ENCODE results near the gene LBHD1.
"Not testable (repeated sequence)": the region's sequence is repeated elsewhere in the genome, so short reads cannot be mapped to it uniquely, and the experiment has no call there.

The LBHD1 gene

GRCh38 chr11:62693624-62694023, 21.6 kb upstream of the LBHD1 start:
- DNase-seq: not testable (repeated sequence)

DNA sequence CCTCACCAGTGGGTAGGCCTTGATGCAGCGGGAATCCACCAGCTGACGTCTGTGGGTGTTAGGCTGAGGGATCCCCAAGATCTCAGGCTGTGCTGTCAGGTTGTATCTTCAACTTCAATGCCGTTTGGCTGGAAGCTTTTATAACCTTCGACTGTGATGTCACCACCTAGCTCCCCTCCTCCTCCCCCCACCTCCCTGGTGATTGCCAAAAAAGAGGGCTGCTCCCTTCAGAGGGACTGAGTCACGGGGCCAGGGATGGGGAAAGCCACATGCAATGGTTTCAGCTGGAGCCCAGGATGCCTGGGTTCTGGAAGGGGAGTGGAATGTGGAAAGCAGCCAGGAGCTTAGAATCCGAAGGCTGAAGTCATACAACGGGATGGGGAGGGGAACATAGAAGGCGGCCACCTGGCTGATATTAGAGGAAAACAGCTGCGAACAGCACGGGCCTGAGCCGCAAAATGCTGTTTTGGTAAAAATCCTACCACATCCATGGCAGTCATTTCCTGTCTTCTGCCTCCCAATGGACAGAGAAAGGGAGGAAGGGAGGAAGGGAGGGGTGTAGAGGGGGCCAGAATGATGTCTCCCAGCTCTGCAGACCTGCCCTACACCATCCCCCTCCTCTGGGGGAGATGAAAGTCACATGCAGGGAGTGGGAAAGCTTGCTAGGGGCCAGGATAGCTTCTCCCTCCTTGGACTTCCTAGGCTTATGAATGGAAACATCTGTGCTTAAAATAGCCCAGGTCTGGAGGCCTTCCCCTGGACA, 17.5 kb upstream of the LBHD1 start, which contains the start of gene LRRN4CL:
TSS of gene LRRN4CL (minus strand) at position 110 of the 763 bp plus-strand sequence. CDS start 1,022 bp downstream, outside the sequence.
- no peak for DNase-seq

DNA sequence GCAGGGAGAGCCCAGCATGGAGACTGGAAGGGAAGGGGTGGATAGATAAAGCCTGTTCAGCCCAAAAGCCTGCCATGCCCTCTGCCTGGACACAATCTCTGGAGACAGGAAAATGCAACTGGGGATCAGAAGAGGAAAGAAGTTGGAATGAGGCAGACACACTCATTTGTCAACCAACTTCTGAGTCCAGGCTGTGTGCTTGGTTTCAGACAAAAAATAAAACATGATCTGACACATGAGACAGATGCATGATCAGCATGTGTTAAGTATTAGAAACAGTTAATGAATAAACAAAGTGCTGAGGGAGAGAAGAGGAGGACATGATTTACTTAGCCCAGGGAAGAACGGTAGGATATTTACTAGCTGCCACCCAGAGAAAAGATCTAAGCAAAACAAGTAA, 16.4 kb upstream of the LBHD1 start:
- no peak for DNase-seq

- DNase-seq: no peak
These were observed 15.7 kb upstream of the LBHD1 start for GRCh38 chr11:62687508-62688396.

DNA sequence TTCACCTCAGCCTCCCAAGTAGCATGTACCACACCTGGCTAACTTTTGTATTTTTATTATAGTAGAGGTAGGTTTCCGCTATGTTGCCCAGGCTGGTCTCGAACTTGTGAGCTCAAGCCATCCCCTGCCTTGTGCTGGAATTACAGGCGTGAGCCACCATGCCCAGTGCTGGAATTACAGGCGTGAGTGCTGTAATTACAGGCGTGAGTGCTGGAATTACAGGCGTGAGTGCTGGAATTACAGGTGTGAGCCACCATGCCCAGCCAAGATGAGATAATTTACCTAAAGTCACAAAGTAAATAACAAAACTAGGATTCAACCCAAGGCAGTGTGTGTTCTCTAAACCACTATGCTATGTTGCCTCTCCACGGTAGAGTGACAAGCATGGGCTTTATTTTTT, 10.5 kb upstream of the LBHD1 start:
- DNase-seq: no peak

- DNase-seq: peak; percentile 4
These were observed 8.8 kb upstream of the LBHD1 start for GRCh38 chr11:62680825-62681240.

DNA sequence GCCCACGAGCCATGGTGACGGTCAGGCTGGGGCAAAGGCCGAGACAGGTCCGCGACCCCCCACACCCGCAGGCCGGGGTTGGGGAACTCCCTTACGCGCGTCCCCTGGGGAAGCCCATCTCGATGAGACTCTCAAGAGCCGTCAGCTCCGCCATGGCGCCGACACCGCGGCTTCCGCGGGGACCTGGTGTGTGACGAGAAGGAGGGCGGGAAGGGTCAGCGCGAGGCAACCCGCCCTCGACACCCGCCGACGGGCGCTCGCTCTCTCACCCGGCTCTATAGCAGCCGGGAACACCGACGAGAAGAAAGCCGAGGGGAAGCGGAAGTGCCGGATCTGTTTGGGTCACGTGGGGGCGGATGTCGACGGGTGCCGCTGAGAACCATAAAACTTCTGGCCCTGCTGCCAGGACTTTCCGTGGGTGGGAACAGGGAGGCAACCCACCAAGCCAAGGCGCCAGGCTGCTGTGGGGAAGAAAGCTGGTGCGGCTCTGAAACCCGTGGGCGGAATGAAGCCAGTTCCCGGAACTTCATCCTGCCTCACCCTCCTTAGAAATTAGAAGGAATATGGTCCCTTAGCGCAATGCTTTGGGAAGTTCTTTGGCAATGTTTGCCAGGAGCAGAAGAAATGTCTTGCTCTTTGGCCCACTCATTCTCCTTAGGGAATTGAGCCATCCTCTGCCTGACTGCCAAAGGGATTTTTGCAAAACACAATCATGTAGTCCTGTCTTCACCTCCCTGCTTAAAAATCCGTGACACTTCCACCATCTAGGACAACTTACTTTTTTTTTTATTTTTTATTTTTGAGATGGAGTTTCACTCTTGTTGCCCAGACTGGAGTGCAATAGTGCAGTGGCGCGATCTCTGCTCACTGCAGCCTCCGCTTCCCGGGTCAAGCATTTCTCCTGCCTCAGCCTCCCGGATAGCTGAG, 7.0 kb upstream of the LBHD1 start, which contains the start of gene UBXN1:
TSS of gene UBXN1 (minus strand) at position 304 of the 927 bp plus-strand sequence. CDS start at position 154, 150 bp downstream.
- DNase-seq: peak; percentile 74

- DNase-seq: no peak
These were observed 6.3 kb upstream of the LBHD1 start for GRCh38 chr11:62678433-62678769.

DNA sequence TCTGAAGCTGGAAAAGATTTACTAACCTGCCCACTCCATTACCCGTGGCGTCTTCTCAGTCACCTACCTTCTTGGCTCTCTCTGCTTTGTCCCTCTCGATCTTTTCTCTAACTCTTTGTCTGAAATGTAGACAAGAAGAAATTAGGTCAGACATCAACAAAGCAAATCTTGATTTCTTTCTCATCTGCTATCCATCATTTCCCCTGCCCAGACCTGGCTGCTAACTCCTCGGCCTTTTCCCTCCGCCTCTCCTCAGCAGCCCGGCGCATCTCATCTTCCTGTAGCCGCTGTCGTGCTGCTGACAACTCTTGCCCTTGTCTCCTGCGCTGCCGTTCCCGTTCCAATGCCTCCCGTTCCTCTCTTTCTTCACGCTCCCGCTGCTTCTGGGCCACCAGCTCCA, 5.6 kb upstream of the LBHD1 start:
- DNase-seq: no peak

GRCh38 chr11:62677156-62677555, 5.1 kb upstream of the LBHD1 start:
- no peak for DNase-seq

DNA sequence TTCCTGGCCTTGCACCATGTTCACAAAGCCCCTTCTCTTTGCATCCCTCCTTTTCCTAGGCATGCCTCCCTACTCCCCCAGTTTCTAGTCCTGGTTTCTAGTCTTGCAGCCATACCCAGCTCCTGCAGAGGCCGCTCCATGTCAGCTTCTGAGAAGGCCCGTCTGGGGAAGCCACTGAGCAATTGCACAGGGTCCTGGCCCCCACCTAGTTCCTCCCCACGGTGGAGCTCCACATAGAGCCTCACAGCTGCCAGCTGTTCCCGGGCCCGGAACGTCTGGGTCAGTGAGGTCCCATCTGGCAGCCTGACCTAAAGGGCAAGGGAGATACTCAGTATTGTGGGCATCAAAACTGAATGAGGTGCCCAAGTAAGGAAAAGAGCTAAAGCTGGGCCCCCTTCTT, 4.6 kb upstream of the LBHD1 start:
- no peak for DNase-seq

- not testable (repeated sequence) for DNase-seq
These were observed 3.3 kb upstream of the LBHD1 start for GRCh38 chr11:62675415-62675814.

DNA sequence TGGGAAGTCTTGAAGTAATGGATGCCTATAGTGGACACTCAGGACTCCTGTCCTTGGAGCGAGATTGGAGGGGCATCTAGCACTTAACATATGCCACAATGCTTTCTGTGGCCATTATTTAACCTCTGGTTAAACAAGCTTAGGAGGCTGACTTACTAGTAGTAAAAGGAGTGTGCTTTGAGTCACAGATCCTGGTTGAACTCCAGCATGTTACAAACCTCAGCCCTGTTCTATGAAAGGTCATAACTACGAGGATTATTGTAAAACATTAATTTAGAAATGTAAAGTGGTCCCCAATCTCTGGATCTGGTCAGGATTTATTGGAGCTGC, 1.1 kb upstream of the LBHD1 start:
- no peak for DNase-seq

- DNase-seq: no peak
These were observed 845 bp downstream of the LBHD1 start for GRCh38 chr11:62671236-62671607.

- DNase-seq: no peak
These were observed 2.5 kb downstream of the LBHD1 start for GRCh38 chr11:62669420-62670161.

GRCh38 chr11:62667460-62667859, 4.6 kb downstream of the LBHD1 start:
- no peak for DNase-seq

- no peak for DNase-seq
These were observed 5.7 kb downstream of the LBHD1 start for GRCh38 chr11:62666259-62666926.

DNA sequence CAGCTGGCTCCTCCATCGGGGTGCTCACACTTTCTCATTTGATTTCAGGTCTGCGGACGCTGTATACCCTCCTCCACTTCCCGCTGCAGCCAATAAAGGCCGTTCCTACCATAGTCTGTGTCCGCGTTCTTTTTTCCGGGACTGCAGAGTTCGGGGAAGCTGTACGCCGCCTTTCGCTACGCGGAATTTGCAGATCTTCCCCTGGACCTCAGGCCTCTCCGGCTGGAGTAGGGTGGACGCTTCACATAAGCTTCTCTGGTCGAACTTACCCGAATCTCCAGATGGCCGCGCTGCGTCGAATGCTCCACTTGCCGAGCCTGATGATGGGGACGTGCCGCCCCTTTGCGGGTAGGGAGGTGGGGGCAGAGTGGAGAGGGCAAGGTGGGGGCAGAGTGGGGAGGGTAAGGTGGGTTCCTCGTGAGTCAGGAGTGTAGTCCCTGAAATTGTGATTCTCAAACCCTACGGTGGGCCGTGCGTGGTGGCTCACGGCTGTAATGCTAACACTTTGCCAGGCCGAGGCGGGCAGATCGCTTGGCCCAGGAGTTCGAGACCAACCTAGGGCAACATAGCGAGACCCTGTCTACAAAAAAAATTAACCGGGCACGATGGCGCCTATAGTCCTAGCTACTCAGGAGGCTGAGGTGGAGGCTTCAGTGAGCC, 6.3 kb downstream of the LBHD1 start:
- peak; percentile 31 for DNase-seq

- DNase-seq: peak; percentile 93
These were observed 6.9 kb downstream of the LBHD1 start, which contains the start of the genes C11orf98 and CSKMT for GRCh38 chr11:62665075-62665598. Gene C11orf98, minus strand, starts transcription at chr11:62665210. Its CDS starts 41 bp downstream, at chr11:62665169. Gene CSKMT, plus strand, starts transcription at chr11:62665312. Its CDS starts 568 bp downstream, at chr11:62665880.

DNA sequence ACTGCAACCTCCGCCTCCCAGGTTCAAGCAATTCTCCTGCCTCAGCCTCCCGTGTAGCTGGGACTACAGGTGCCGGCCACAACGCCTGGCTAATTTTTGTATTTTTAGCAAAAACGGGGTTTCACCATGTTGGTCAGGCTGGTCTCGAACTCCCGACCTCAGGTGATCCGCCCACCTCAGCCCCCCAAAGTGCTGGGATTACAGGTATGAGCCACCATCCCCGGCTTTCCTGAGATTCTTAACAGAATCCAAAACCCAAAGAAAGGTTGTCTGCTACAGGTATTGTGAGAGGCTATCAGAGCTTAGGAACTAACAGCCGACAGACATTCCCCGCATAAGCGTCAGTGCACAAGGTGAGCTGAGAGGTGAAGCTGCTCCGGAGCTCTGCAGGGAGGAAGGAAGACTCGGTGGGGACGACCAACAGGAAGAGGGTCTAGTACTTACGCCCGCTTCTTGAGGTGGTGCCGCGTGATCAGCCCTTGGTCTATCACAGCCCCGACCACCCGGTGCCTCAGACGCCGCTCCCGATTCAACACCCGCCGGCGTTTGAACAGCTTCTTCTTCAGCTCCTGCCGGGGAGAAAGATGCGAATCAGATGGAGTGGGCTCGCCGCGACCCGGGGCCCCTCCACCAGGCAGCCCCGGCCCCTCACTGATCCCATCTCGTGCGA, 7.5 kb downstream of the LBHD1 start:
- peak; percentile 52 for DNase-seq

Measured in effector CD8-positive, alpha-beta T cell (primary cell).